Natural killer cell (primary cell): Measurements from ENCODE around the gene GEMIN8. TPM values are rescaled to one million over a fixed set of nuclear protein-coding genes. Genes with fewer than 3 reads are reported as not detected.

ENCODE experiments used
- ATAC-seq, 3 donors: fragments of 150-1000 bp in 2 of 3; fragments of 200-7000 bp in 1 of 3; cut with Tn5 transposase; 1 replicate in 1 of 3; 2 replicates in 2 of 3; pipeline ENCODE4 v1.10.0; 2021; ENCODE audit warnings: mild to moderate bottlenecking in 2 of 3, moderate library complexity in 2 of 3
- DNase-seq, 2 donors: peaks; one replicate each; pipeline versions ENCODE4 v3.0.0 to v3.0.0-alpha.2; 2013 to 2021; ENCODE audit warnings: mixed read lengths in 1 of 2
- H3K27ac ChIP-seq: one replicate; pipeline ENCODE4 v1.5.1; 2013; ENCODE audit warnings: mild to moderate bottlenecking, low read length
- H3K27me3 ChIP-seq: one replicate; pipeline ENCODE4 v1.6.1; 2013; ENCODE audit warnings: low read length; ENCODE audit not compliant: control insufficient read depth, insufficient read depth
- H3K36me3 ChIP-seq: one replicate; pipeline ENCODE4 v1.6.1; 2013; ENCODE audit warnings: low read length; ENCODE audit not compliant: control insufficient read depth, insufficient read depth
- H3K4me1 ChIP-seq: one replicate; pipeline ENCODE4 v1.6.1; 2013; ENCODE audit warnings: low read length; ENCODE audit not compliant: control insufficient read depth, insufficient read depth
- H3K4me3 ChIP-seq: one replicate; pipeline ENCODE4 v1.5.1; 2013; ENCODE audit warnings: low read length
- H3K9me3 ChIP-seq: one replicate; pipeline ENCODE4 v1.6.1; 2013; ENCODE audit warnings: low read length; ENCODE audit not compliant: control insufficient read depth, insufficient read depth
- H3K27ac Mint-ChIP-seq, 2 donors: one replicate each; pipeline ENCODE4 v1.8.0; 2022; ENCODE audit warnings: mild to moderate bottlenecking in 2 of 2, mixed read lengths in 2 of 2, moderate library complexity in 1 of 2
- H3K27me3 Mint-ChIP-seq, 2 donors: one replicate each; pipeline ENCODE4 v1.8.0; 2022; ENCODE audit warnings: low read depth in 2 of 2, mixed read lengths in 2 of 2
- H3K36me3 Mint-ChIP-seq: one replicate; pipeline ENCODE4 v1.8.0; 2022; ENCODE audit warnings: mixed read lengths
- H3K4me1 Mint-ChIP-seq, 2 donors: one replicate each; pipeline ENCODE4 v1.8.0; 2022; ENCODE audit warnings: mixed read lengths in 2 of 2
- H3K4me3 Mint-ChIP-seq: one replicate; pipeline ENCODE4 v1.8.0; 2022; ENCODE audit warnings: mild to moderate bottlenecking, moderate library complexity, mixed read lengths
- H3K9me3 Mint-ChIP-seq, 2 donors: one replicate each; pipeline ENCODE4 v1.8.0; 2022; ENCODE audit warnings: mixed read lengths in 2 of 2
- CTCF ChIP-seq: fragments of 200-600 bp; IDR thresholded peaks from one replicate; pipeline ENCODE4 v1.8.0; 2022; ENCODE audit warnings: antibody characterized with exemption
- WGBS: methylation state at CpG from one replicate; pipeline ENCODE4 v1.1.7; 2013; ENCODE audit warnings: missing lambda C conversion rate; ENCODE audit not compliant: insufficient coverage; 5-methylcytosine and 5-hydroxymethylcytosine counted together
- intact Hi-C: fragments of 100-400 bp; cut with micrococcal nuclease; formaldehyde crosslinking; loops from one replicate; pipeline ENCODE4 v1.14.2; 2022
- total RNA-seq, 4 donors: library from RNA; stranded (reverse); fragments of 120-200 nt in 1 of 4; gene quantifications; one replicate each; pipeline versions ENCODE4 v1.2.3 to v1.2.4, GENCODE V29; 2013 to 2022

The GEMIN8 gene
- 10 to 100 TPM in 1 of 3 donors, 1 to 10 TPM in 2; 8.8 to 13.4 (median 9.7) TPM for total RNA-seq
- 14.0 TPM for total RNA-seq (2013)

GRCh38 chrX:14029425-14030173 is at the start of gene GEMIN8:
Gene GEMIN8 (minus strand): TSS chrX:14029892. CDS start chrX:14021478, 8,414 bp downstream.
- H3K9me3 Mint-ChIP-seq, result no peaks in the 10 kb centered on the region
- peaks cover 9% of the 10 kb centered on the region for H3K4me1 ChIP-seq
- intact Hi-C loops, result loop anchor here (1.0 to 10.0 kb wide), 3 partner anchors 376 to 1215 kb away; partner anchors contain the start of gene TCEANC
- H3K36me3 ChIP-seq, result no peaks in the 10 kb centered on the region
- H3K9me3 ChIP-seq, result no peaks in the 10 kb centered on the region
- peak; percentile 79 to 92 for DNase-seq
- under 1% methylated on average over 67 of the region's 67 CpGs for WGBS
- H3K27ac Mint-ChIP-seq, result peak within 1 kb of the TSS; percentile 89 to 93
- TF ChIP-seq CTCF, result no peak
- H3K27me3 ChIP-seq, result no peaks in the 10 kb centered on the region
- H3K4me3 Mint-ChIP-seq, result peak within 1 kb of the TSS; percentile 97
- H3K27me3 Mint-ChIP-seq, result peaks cover 6 to 10% of the 10 kb centered on the region in 2 donors
- H3K36me3 Mint-ChIP-seq, result no peaks in the 10 kb centered on the region
- peaks cover 12 to 18% of the 10 kb centered on the region in 2 donors for H3K4me1 Mint-ChIP-seq
- peak within 1 kb of the TSS; percentile 77 for H3K4me3 ChIP-seq
- ATAC-seq, result peak; percentile 93 to 99 (median 97)
- peak within 1 kb of the TSS; percentile 91 for H3K27ac ChIP-seq

DNA sequence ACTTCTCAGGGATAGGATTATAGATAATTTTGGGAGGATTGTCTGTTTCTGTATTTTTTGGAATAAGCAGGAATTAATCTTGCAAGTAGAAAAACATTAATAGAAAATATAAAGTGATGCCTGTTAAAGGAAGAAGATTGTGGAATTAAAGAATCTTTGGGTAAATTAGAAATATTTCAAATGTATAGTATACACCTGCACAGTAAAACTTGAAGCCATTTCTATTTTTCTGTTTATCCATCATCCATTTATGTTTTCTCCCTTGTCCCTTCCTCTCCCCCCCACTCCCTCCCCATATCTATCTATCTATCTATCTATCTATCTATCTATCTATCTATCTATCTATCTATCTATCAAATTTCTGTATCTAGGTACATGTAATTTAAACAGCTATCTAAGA is 46.9 kb upstream of the GEMIN8 start:
- Mint-ChIP-seq H3K27ac (no peak overlapping the region), H3K36me3 (no peaks in the 10 kb centered on the region), H3K4me3 (no peak overlapping the region), H3K4me1 (no peaks in the 10 kb centered on the region), H3K9me3 (no peaks in the 10 kb centered on the region), H3K27me3 (peaks cover 3 to 9% of the 10 kb centered on the region in 2 donors)
- no peak for TF ChIP-seq CTCF
- Histone ChIP-seq H3K9me3 (no peaks in the 10 kb centered on the region), H3K4me1 (no peaks in the 10 kb centered on the region), H3K27ac (no peak overlapping the region), H3K36me3 (no peaks in the 10 kb centered on the region), H3K27me3 (no peaks in the 10 kb centered on the region), H3K4me3 (no peak overlapping the region)
- ATAC-seq, result no peak
- intact Hi-C loops, result no loop called here
- DNase-seq, result no peak

GRCh38 chrX:14073556-14073955 is 43.9 kb upstream of the GEMIN8 start:
- Mint-ChIP-seq H3K4me3 (no peak overlapping the region), H3K9me3 (no peaks in the 10 kb centered on the region), H3K27ac (no peak overlapping the region), H3K27me3 (peaks cover 1 to 20% of the 10 kb centered on the region in 2 donors), H3K4me1 (no peaks in the 10 kb centered on the region), H3K36me3 (no peaks in the 10 kb centered on the region)
- intact Hi-C loops, result no loop called here
- Histone ChIP-seq H3K4me3 (no peak overlapping the region), H3K4me1 (no peaks in the 10 kb centered on the region), H3K27me3 (no peaks in the 10 kb centered on the region), H3K36me3 (no peaks in the 10 kb centered on the region), H3K9me3 (no peaks in the 10 kb centered on the region), H3K27ac (no peak overlapping the region)
- no peak for TF ChIP-seq CTCF
- DNase-seq (no peak), ATAC-seq (no peak)

- DNase-seq, result no peak
- H3K27ac ChIP-seq, result no peak overlapping the region
- H3K4me3 ChIP-seq, result no peak overlapping the region
- Mint-ChIP-seq H3K27ac (no peak overlapping the region), H3K36me3 (no peaks in the 10 kb centered on the region), H3K27me3 (peaks cover 0 to 20% of the 10 kb centered on the region in 2 donors), H3K9me3 (no peaks in the 10 kb centered on the region), H3K4me1 (no peaks in the 10 kb centered on the region), H3K4me3 (no peak overlapping the region)
- H3K4me1 ChIP-seq, result no peaks in the 10 kb centered on the region
- WGBS, result 11% methylated on average over 1 of the region's 1 CpG
- no peaks in the 10 kb centered on the region for H3K36me3 ChIP-seq
- H3K9me3 ChIP-seq, result no peaks in the 10 kb centered on the region
- H3K27me3 ChIP-seq, result no peaks in the 10 kb centered on the region
- TF ChIP-seq CTCF, result no peak
- no peak for ATAC-seq
- intact Hi-C loops, result no loop called here
Observed at GRCh38 chrX:14073071-14073470, 43.4 kb upstream of the GEMIN8 start.
